ENCODE measurements around the gene ANKRD9. TPM values are rescaled to one million over a fixed set of nuclear protein-coding genes. Genes with fewer than 3 reads are reported as not detected.

The ANKRD9 gene
- polyA plus RNA-seq, 1 donor from 2014 or later: 1.5 TPM

- H3K9ac ChIP-seq (ENCODE audit: low read length): peak overlapping the region; percentile 64
- no peaks in the 10 kb centered on the region for H3K27me3 ChIP-seq (ENCODE audit: insufficient read depth, low read depth, low read length)
- H3K27ac ChIP-seq (ENCODE audit: low read length): no peak overlapping the region
- no peaks in the 10 kb centered on the region for H3K9me2 ChIP-seq (ENCODE audit: insufficient read depth, low read length)
- no peaks in the 10 kb centered on the region for H4K20me1 ChIP-seq (ENCODE audit: insufficient read depth)
- no peaks in the 10 kb centered on the region for H3K36me3 ChIP-seq (ENCODE audit: insufficient read depth, low read length)
- TF ChIP-seq POLR2AphosphoS5 (IDR thresholded peaks at IDR 0.05) (peak; percentile 54), CTCF (IDR thresholded peaks at IDR 0.05; ENCODE audit: poor library complexity, severe bottlenecking) (peak; percentile 94), REST (IDR thresholded peaks at IDR 0.05; ENCODE audit: borderline replicate concordance) (no peak), RAD21 (conservative IDR thresholded peaks at IDR 0.05) (peak; percentile 66), EZH2 (IDR thresholded peaks at IDR 0.05; ENCODE audit: borderline replicate concordance, insufficient read depth, low read length, poor library complexity, severe bottlenecking) (no peak), MXI1 (conservative IDR thresholded peaks at IDR 0.05; ENCODE audit: poor library complexity, severe bottlenecking) (no peak), TAF1 (IDR thresholded peaks at IDR 0.05; ENCODE audit: low read depth) (peak; percentile 54), SMC3 (conservative IDR thresholded peaks at IDR 0.05; ENCODE audit: poor library complexity) (peak; percentile 76), EP300 (conservative IDR thresholded peaks at IDR 0.05; ENCODE audit: poor library complexity, severe bottlenecking) (no peak)
- H3K4me3 ChIP-seq (ENCODE audit: low read length): peak overlapping the region; percentile 78
- peak overlapping the region; percentile 41 for H2AFZ ChIP-seq (ENCODE audit: low read depth, low read length)
- no peaks in the 10 kb centered on the region for H3K79me2 ChIP-seq (replicated peaks; ENCODE audit: insufficient read depth, low read length)
- peak overlapping the region; percentile 59 for H3K4me2 ChIP-seq (ENCODE audit: low read length)
- no peaks in the 10 kb centered on the region for H3K9me3 ChIP-seq (ENCODE audit: low read length)
- no peaks in the 10 kb centered on the region for H3F3A ChIP-seq (ENCODE audit: insufficient read depth, low read length, poor library complexity, severe bottlenecking)
Measured at GRCh38 chr14:102524451-102525218, 15.1 kb upstream of the ANKRD9 start.

- Histone ChIP-seq H3K4me2 (ENCODE audit: low read length) (no peak overlapping the region), H3F3A (ENCODE audit: insufficient read depth, low read length, poor library complexity, severe bottlenecking) (no peaks in the 10 kb centered on the region), H3K4me3 (ENCODE audit: low read length) (peak overlapping the region; percentile 78), H2AFZ (ENCODE audit: low read depth, low read length) (no peak overlapping the region), H3K79me2 (replicated peaks; ENCODE audit: insufficient read depth, low read length) (no peaks in the 10 kb centered on the region), H3K9me2 (ENCODE audit: insufficient read depth, low read length) (no peaks in the 10 kb centered on the region), H3K27me3 (ENCODE audit: insufficient read depth, low read depth, low read length) (no peaks in the 10 kb centered on the region), H3K9ac (ENCODE audit: low read length) (no peak overlapping the region), H3K36me3 (ENCODE audit: insufficient read depth, low read length) (no peaks in the 10 kb centered on the region), H3K9me3 (ENCODE audit: low read length) (no peaks in the 10 kb centered on the region), H4K20me1 (ENCODE audit: insufficient read depth) (no peaks in the 10 kb centered on the region), H3K27ac (ENCODE audit: low read length) (no peak overlapping the region)
- TF ChIP-seq EZH2 (IDR thresholded peaks at IDR 0.05; ENCODE audit: borderline replicate concordance, insufficient read depth, low read length, poor library complexity, severe bottlenecking) (no peak), RAD21 (conservative IDR thresholded peaks at IDR 0.05) (no peak), SMC3 (conservative IDR thresholded peaks at IDR 0.05; ENCODE audit: poor library complexity) (no peak), CTCF (IDR thresholded peaks at IDR 0.05; ENCODE audit: poor library complexity, severe bottlenecking) (no peak), REST (IDR thresholded peaks at IDR 0.05; ENCODE audit: borderline replicate concordance) (no peak), TAF1 (IDR thresholded peaks at IDR 0.05; ENCODE audit: low read depth) (no peak), MXI1 (conservative IDR thresholded peaks at IDR 0.05; ENCODE audit: poor library complexity, severe bottlenecking) (no peak), POLR2AphosphoS5 (IDR thresholded peaks at IDR 0.05) (no peak), EP300 (conservative IDR thresholded peaks at IDR 0.05; ENCODE audit: poor library complexity, severe bottlenecking) (no peak)
Measured at GRCh38 chr14:102523569-102524450, 14.2 kb upstream of the ANKRD9 start.

Data from neural cell (in vitro differentiated cells).